ENCODE measurements around the gene DUSP16.

DNA sequence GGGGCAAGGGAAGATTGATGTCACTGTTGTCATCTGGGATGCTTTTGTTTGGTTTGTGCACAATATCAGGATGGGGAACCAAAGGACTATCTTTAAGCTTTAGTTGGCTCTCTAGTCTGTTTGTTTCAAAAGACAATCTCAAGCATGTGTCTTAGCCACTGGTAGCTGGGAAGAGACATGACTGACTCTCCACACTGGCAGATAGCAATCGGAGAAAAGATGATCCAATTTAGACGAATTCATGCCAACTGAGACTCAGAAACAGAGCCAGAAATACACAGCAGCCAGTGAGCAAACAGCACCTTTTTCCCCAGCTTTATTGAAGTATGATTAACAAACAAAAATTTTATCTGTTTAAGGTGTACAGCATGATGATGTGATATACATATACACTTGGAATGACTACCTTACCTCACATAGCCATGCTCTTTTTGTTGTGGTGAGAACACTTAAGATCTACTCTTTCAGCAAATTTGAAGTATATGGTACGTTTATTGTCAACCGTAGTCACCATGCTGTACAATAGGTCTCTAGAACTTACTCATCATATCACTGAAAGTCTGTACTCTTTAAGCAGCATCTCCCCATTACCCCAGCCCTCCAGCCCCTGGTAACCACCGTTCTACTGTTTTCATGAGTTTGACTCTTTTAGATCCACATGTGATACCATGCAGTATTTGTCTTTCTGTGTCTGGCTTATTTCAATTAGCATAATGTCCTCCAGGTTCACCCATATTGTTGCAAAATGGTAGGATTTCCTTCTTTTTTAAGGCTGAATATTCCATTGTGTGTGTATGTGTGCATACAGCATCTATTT, 50.6 kb downstream of the DUSP16 start:
- no peak for TF ChIP-seq POLR2A (IDR thresholded peaks at IDR 0.05)
- TF ChIP-seq, protein P1, sequence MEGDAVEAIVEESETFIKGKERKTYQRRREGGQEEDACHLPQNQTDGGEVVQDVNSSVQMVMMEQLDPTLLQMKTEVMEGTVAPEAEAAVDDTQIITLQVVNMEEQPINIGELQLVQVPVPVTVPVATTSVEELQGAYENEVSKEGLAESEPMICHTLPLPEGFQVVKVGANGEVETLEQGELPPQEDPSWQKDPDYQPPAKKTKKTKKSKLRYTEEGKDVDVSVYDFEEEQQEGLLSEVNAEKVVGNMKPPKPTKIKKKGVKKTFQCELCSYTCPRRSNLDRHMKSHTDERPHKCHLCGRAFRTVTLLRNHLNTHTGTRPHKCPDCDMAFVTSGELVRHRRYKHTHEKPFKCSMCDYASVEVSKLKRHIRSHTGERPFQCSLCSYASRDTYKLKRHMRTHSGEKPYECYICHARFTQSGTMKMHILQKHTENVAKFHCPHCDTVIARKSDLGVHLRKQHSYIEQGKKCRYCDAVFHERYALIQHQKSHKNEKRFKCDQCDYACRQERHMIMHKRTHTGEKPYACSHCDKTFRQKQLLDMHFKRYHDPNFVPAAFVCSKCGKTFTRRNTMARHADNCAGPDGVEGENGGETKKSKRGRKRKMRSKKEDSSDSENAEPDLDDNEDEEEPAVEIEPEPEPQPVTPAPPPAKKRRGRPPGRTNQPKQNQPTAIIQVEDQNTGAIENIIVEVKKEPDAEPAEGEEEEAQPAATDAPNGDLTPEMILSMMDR (IDR thresholded peaks at IDR 0.05): no peak
- no peak for TF ChIP-seq POLR2AphosphoS5 (IDR thresholded peaks at IDR 0.05)

All from transverse colon (tissue), 4 donors.